K562 (cell line): ENCODE results near the gene FAM114A1. TPM values are rescaled to one million over a fixed set of nuclear protein-coding genes. Genes with fewer than 3 reads are reported as not detected.

Experiments
- ATAC-seq: fragments of 200-7000 bp; cut with Tn5 transposase; 3 replicates; pipeline ENCODE4 v1.9.1; 2020; ENCODE audit warnings: moderate library complexity
- BruUV-seq: library from RNA; stranded (reverse); fragments of 400-500 nt; replicated peaks from 2 replicates; lab custom pipeline; 2021; lab: Mats Ljungman, UMichigan
- CTCF ChIA-PET: fragments of 300-600 bp; formaldehyde crosslinking; extraction: SDS; loops from one replicate; lab custom pipeline; 2021; ENCODE audit warnings: low intra/inter-chr PET ratio; lab: Yijun Ruan, JAX
- POLR2A ChIA-PET: fragments of 300-600, 350-650 bp; sonication (Branson Sonifier 250); formaldehyde crosslinking; extraction: SDS; loops from one replicate; lab custom pipeline; 2021; ENCODE audit warnings: antibody characterized with exemption, inconsistent platforms; lab: Yijun Ruan, JAX
- DNase-seq, 4 experiments: peaks; one replicate each; pipeline versions ENCODE4 v3.0.0 to v3.0.0-alpha.2; 2011 to 2018; ENCODE audit warnings: low spot score in 3 of 4, mixed read lengths in 3 of 4; ENCODE audit errors: extremely low read depth in 1 of 4
- FAIRE-seq: peaks from 2 replicates; lab custom pipeline; 2011; peaks lifted over from hg19 to GRCh38; lab: Jason Lieb, UNC
- H2AFZ ChIP-seq: 2 replicates; pipeline ENCODE4 v1.6.0; 2011; ENCODE audit warnings: low read depth, low read length, control low read depth, inconsistent platforms
- H3K27ac ChIP-seq: fragments of 200-600 bp; 3 replicates; pipeline ENCODE4 v1.8.0; 2011; ENCODE audit warnings: low read depth, mild to moderate bottlenecking, control low read depth, inconsistent platforms, low read length, moderate library complexity, mixed read lengths; ENCODE audit errors: extremely low read depth
- H3K27me3 ChIP-seq, 2 experiments: fragments of 300-600 bp in 1 of 2; 2 replicates in 1 of 2; 3 replicates in 1 of 2; pipeline versions ENCODE4 v1.6.0 to v1.8.0; 2011; ENCODE audit warnings: inconsistent platforms in 2 of 2, low read length in 2 of 2, mild to moderate bottlenecking in 1 of 2, mixed read lengths in 1 of 2, moderate library complexity in 1 of 2; ENCODE audit not compliant: control insufficient read depth in 2 of 2, insufficient read depth in 2 of 2
- H3K36me3 ChIP-seq: fragments of 300-600 bp; 3 replicates; pipeline ENCODE4 v1.8.0; 2011; ENCODE audit warnings: mild to moderate bottlenecking, low read length, inconsistent platforms; ENCODE audit not compliant: control insufficient read depth, insufficient read depth
- H3K4me1 ChIP-seq, 2 experiments: fragments of 200-600 bp in 1 of 2; replicated peaks in 1 of 2; 2 replicates in 1 of 2; 3 replicates in 1 of 2; pipeline versions ENCODE4 v1.5.1 to v1.8.0; 2011; ENCODE audit warnings: inconsistent platforms in 2 of 2, low read length in 2 of 2, mild to moderate bottlenecking in 1 of 2, mixed read lengths in 1 of 2, moderate library complexity in 1 of 2; ENCODE audit not compliant: control insufficient read depth in 2 of 2, insufficient read depth in 2 of 2
- H3K4me2 ChIP-seq: 2 replicates; pipeline ENCODE4 v1.6.1; 2011; ENCODE audit warnings: low read length, control low read depth, inconsistent platforms, mixed read lengths; ENCODE audit not compliant: insufficient read depth
- H3K4me3 ChIP-seq: fragments of 200-600 bp; sonication (generic), shearing (Covaris generic); 2 replicates; pipeline ENCODE4 v1.5.1; 2016; ENCODE audit warnings: control low read depth, inconsistent platforms
- H3K79me2 ChIP-seq: fragments of 200-600 bp; 3 replicates; pipeline ENCODE4 v1.8.0; 2011; ENCODE audit warnings: low read length, inconsistent platforms; ENCODE audit not compliant: control insufficient read depth, insufficient read depth
- H3K9ac ChIP-seq, 2 experiments: 2 replicates each; pipeline versions ENCODE4 v1.6.0 to v1.6.1; 2011; ENCODE audit warnings: low read depth in 2 of 2, low read length in 2 of 2, control low read depth in 1 of 2, inconsistent platforms in 1 of 2, mild to moderate bottlenecking in 1 of 2, mixed read lengths in 1 of 2; ENCODE audit not compliant: insufficient read depth in 1 of 2
- H3K9me1 ChIP-seq: one replicate; pipeline ENCODE4 v1.6.0; 2011; ENCODE audit warnings: inconsistent platforms, mild to moderate bottlenecking, low read length, moderate library complexity; ENCODE audit not compliant: control insufficient read depth, insufficient read depth
- H3K9me3 ChIP-seq: replicated peaks from 2 replicates; pipeline ENCODE4 v1.5.1; 2011; ENCODE audit warnings: low read depth, low read length, inconsistent platforms; ENCODE audit not compliant: control insufficient read depth, insufficient read depth
- H4K20me1 ChIP-seq: replicated peaks from 2 replicates; pipeline ENCODE4 v1.6.1; 2011; ENCODE audit warnings: low read length, inconsistent platforms, mixed read lengths; ENCODE audit not compliant: control insufficient read depth, insufficient read depth
- CGGBP1 ChIP-seq: fragments of 250-450 bp; sonication (Bioruptor Pico); IDR thresholded peaks from 2 replicates; pipeline ENCODE4 v1.9.0; 2021; ENCODE audit warnings: mild to moderate bottlenecking
- CHCHD3 ChIP-seq: fragments of 250-450 bp; sonication (Bioruptor Pico); IDR thresholded peaks from 2 replicates; pipeline ENCODE4 v2.1.2; 2022; ENCODE audit warnings: mild to moderate bottlenecking
- GTF2F1 ChIP-seq: IDR thresholded peaks from 2 replicates; pipeline ENCODE4 v1.6.1; 2011; ENCODE audit warnings: low read depth, low read length, improper control_type of control experiment
- PCBP2 ChIP-seq: fragments of 200-400 bp; formaldehyde crosslinking; IDR thresholded peaks from 2 replicates; pipeline ENCODE4 v1.6.1; 2018; ENCODE audit warnings: low read length, low read depth, mild to moderate bottlenecking, moderate library complexity; ENCODE audit not compliant: poor library complexity, severe bottlenecking
- PRDM10 ChIP-seq: fragments of 450-650 bp; IDR thresholded peaks from 2 replicates; pipeline ENCODE4 v1.6.1; 2018; ENCODE audit not compliant: partially characterized antibody
- SP2 ChIP-seq: IDR thresholded peaks from 2 replicates; pipeline ENCODE4 v1.6.1; 2011; ENCODE audit warnings: mild to moderate bottlenecking, low read depth, low read length, moderate library complexity; ENCODE audit not compliant: poor library complexity, severe bottlenecking; ENCODE audit errors: extremely low read depth
- UBTF ChIP-seq, 2 experiments: IDR thresholded peaks; 2 replicates each; pipeline ENCODE4 v1.6.1; 2012; ENCODE audit warnings: improper control_type of control experiment in 2 of 2, low read depth in 2 of 2, low read length in 2 of 2, borderline replicate concordance in 1 of 2
- XRCC5 ChIP-seq: fragments of 200-400 bp; formaldehyde crosslinking; IDR thresholded peaks from 2 replicates; pipeline ENCODE4 v1.6.1; 2017; ENCODE audit warnings: low read depth, mild to moderate bottlenecking, low read length
- YBX1 ChIP-seq: fragments of 450-650 bp; IDR thresholded peaks from 2 replicates; pipeline ENCODE4 v1.7.1; 2016; ENCODE audit warnings: mild to moderate bottlenecking
- ZBTB49 ChIP-seq: sonication (generic); formaldehyde crosslinking; IDR thresholded peaks from 2 replicates; pipeline ENCODE4 v1.8.0; 2022; ENCODE audit warnings: missing genetic modification reagents, mild to moderate bottlenecking, borderline replicate concordance
- ZNF408 ChIP-seq: fragments of 250-450 bp; sonication (Bioruptor Pico); IDR thresholded peaks from 2 replicates; pipeline ENCODE4 v1.4.0; 2020; ENCODE audit warnings: low read depth, mild to moderate bottlenecking, moderate library complexity
- WGBS: fragments of 100-300 bp; shearing (Covaris generic); methylation state at CpG from one replicate; pipeline ENCODE4 v1.1.6; 2016; ENCODE audit warnings: low coverage, mixed read lengths; ENCODE audit not compliant: insufficient coverage; ENCODE audit errors: missing lambda C conversion rate; 5-methylcytosine and 5-hydroxymethylcytosine counted together
- in situ Hi-C: fragments of 300-500 bp; cut with MboI; formaldehyde crosslinking; loops from 4 replicates; pipeline ENCODE4 v1.15.0; 2018; ENCODE audit warnings: inconsistent platforms, mixed read lengths
- intact Hi-C: fragments of 100-400 bp; cut with micrococcal nuclease; formaldehyde crosslinking; loops from 2 replicates; pipeline ENCODE4 v1.14.2; 2022
- polyA plus RNA-seq, 8 experiments: library from polyadenylated mRNA; depleted of rRNA in 4 of 8; stranded (reverse) in 5 of 8; unstranded in 3 of 8; fragments of >200 nt; fragmentation: Nextera tagmentation in 2 of 8; fragmentation: Illumina TruSeq in 1 of 8; extraction: Ambion mirVana in 2 of 8; extraction: Trizol in 1 of 8; gene quantifications; 2 replicates each; pipeline versions ENCODE4 v1.2.1 to v1.2.3, GENCODE V29; 2011 to 2014; ENCODE audit warnings: inconsistent platforms in 1 of 8, missing spikeins in 1 of 8
- total RNA-seq, 7 experiments: library from RNA; depleted of rRNA in 6 of 7; stranded (reverse); fragments of >200 nt in 6 of 7; fragmentation: Illumina TruSeq in 2 of 7; extraction: Trizol in 2 of 7; gene quantifications; 2 replicates each; pipeline versions ENCODE4 v1.2.1 to v1.2.3, GENCODE V29; 2011 to 2021; ENCODE audit warnings: low replicate concordance in 1 of 7

The FAM114A1 gene
- total and polyA plus RNA-seq, 9 of the 15 experiments (the other 6 are each of a cell fraction or from before 2014, with no cell fraction given): 1.8 to 12.0 (median 4.3) TPM

DNA sequence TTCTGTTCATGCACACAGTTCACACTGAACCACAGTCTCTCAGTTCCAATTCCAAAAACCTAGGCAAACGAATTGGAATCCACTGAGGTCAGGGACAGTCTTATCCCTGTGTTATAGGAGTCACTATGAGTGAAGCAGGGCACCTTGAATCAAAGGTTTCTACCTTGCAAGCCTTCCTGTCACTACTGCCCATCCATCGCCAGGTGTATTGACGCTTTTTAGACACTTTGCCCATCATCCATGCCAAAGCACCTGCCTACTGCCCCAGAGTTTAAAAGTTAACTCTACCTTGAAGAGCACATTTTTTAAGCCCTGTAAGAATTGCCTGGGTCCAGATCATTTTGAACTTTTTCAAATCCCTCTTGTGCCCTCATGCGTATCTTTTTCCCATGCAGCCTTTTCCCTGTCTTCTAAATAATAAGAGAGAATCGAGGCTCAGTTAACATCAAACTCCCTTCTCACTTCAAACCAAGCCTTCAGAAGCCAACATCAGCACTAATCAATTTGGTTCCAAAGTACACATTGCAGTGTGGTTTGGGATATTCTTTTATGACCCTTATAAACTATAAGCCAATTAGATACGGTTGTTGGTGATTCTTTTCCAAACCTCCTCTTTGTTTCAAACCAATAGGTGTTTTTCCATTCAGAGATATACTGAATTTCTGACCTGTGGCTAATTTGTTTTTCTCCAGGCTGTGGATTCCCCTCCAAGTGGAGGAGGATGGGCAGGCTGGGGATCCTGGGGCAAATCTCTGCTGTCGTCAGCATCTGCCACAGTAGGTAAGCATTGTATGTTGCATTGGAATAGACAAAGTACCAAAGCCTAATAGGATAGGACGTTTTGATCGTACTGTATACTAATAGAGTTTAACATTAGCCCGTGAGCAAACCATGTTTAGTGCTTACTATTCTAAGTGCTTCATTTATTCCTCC, 23.7 kb downstream of the FAM114A1 start:
- WGBS: 30% methylated on average over 10 of the region's 10 CpGs
- FAIRE-seq (no peak), DNase-seq (no peak), ATAC-seq (no peak)
- no peaks in the 10 kb centered on the region for H3K4me1 ChIP-seq
- no peak overlapping the region for H3K4me3 ChIP-seq
- intact Hi-C loops (loop anchor here (5.0 to 10.0 kb wide), 2 partner anchors 134 to 563 kb away; partner anchors contain the start of genes LIAS and RPL9), in situ Hi-C loops (loop anchor here (25.0 kb wide), 1 partner anchor 721 kb away; no protein-coding TSS in a partner anchor)
- CTCF ChIA-PET: no interaction called here
- no peak overlapping the region for H3K9ac ChIP-seq
- H3K79me2 ChIP-seq: no peaks in the 10 kb centered on the region
- no peaks in the 10 kb centered on the region; the same call in 2 of the 3 replicates for H3K36me3 ChIP-seq
- no peaks in the 10 kb centered on the region for H3K9me3 ChIP-seq
- H4K20me1 ChIP-seq: no peaks in the 10 kb centered on the region
- no peak overlapping the region for H3K27ac ChIP-seq
- POLR2A ChIA-PET: interaction anchor here (0.9 kb wide), 1 partner anchor 256 kb away, joined by 3 read pairs; no protein-coding TSS in a partner anchor
- H3K27me3 ChIP-seq: no peaks in the 10 kb centered on the region
- H2AFZ ChIP-seq: no peak overlapping the region
- no peak overlapping the region for H3K4me2 ChIP-seq
- no peaks in the 10 kb centered on the region for H3K9me1 ChIP-seq
- BruUV-seq: no TSS peak
- TF ChIP-seq CHCHD3 (CRISPR knock-in tag) (no peak), ZBTB49 (CRISPR knock-in tag) (no peak), SP2 (no peak), CGGBP1 (CRISPR knock-in tag) (no peak), PCBP2 (no peak), ZNF408 (CRISPR knock-in tag) (no peak), GTF2F1 (no peak), YBX1 (no peak), XRCC5 (no peak), PRDM10 (no peak), UBTF (IDR thresholded peaks at IDR 0.05; ENCODE audit: borderline replicate concordance in 1 of 2, low read depth in 2 of 2, low read length in 2 of 2) (no peak)
